HepG2 (cell line): ENCODE results near the gene MOBP. TPM values are rescaled to one million over a fixed set of nuclear protein-coding genes. Genes with fewer than 3 reads are reported as not detected.

ENCODE experiments used
- ATAC-seq: fragments of 200-7000 bp; cut with Tn5 transposase; 3 replicates; pipeline ENCODE4 v1.9.1; 2020; ENCODE audit warnings: mild to moderate bottlenecking, moderate library complexity
- BruUV-seq: library from RNA; stranded (reverse); fragments of 400-500 nt; replicated peaks from 2 replicates; lab custom pipeline; 2021; lab: Mats Ljungman, UMichigan
- CTCF ChIA-PET: fragments of 300-600 bp; formaldehyde crosslinking; extraction: SDS; loops from one replicate; lab custom pipeline; 2021; ENCODE audit warnings: low total read pairs, inconsistent platforms, low intra/inter-chr PET ratio; lab: Yijun Ruan, JAX
- POLR2A ChIA-PET: fragments of 350-600 bp; sonication (Branson Sonifier 250); formaldehyde crosslinking; loops from one replicate; lab custom pipeline; 2020; ENCODE audit warnings: antibody characterized with exemption, inconsistent platforms; lab: Yijun Ruan, JAX
- DNase-seq: peaks from one replicate; pipeline ENCODE4 v3.0.0-alpha.2; 2015; ENCODE audit warnings: low spot score
- FAIRE-seq: peaks from 3 replicates; lab custom pipeline; 2011; peaks lifted over from hg19 to GRCh38; lab: Jason Lieb, UNC
- H2AFZ ChIP-seq: one replicate; pipeline ENCODE4 v1.6.1; 2011; ENCODE audit warnings: low read length, inconsistent platforms
- H3K27ac ChIP-seq: fragments of 300-600 bp; 3 replicates; pipeline ENCODE4 v1.8.0; 2011; ENCODE audit warnings: mixed run types, mild to moderate bottlenecking, mixed read lengths, low read length, inconsistent platforms; ENCODE audit not compliant: insufficient read depth; ENCODE audit errors: extremely low read length
- H3K27me3 ChIP-seq, 2 experiments: fragments of 200-600 bp in 1 of 2; 2 replicates in 1 of 2; 3 replicates in 1 of 2; pipeline versions ENCODE4 v1.6.0 to v1.8.0; 2011; ENCODE audit warnings: low read length in 2 of 2, mild to moderate bottlenecking in 2 of 2, moderate library complexity in 2 of 2, inconsistent platforms in 1 of 2; ENCODE audit not compliant: insufficient read depth in 2 of 2, control insufficient read depth in 1 of 2
- H3K36me3 ChIP-seq, 2 experiments: fragments of 200-600 bp in 1 of 2; replicated peaks in 1 of 2; 2 replicates in 1 of 2; 3 replicates in 1 of 2; pipeline versions ENCODE4 v1.5.1 to v1.8.0; 2011; ENCODE audit warnings: low read length in 2 of 2, inconsistent platforms in 1 of 2; ENCODE audit not compliant: insufficient read depth in 2 of 2, control insufficient read depth in 1 of 2
- H3K4me1 ChIP-seq: 2 replicates; pipeline ENCODE4 v1.5.1; 2012; ENCODE audit warnings: low read length, inconsistent platforms; ENCODE audit not compliant: insufficient read depth
- H3K4me2 ChIP-seq: 2 replicates; pipeline ENCODE4 v1.6.0; 2011; ENCODE audit warnings: low read depth, low read length, inconsistent platforms
- H3K4me3 ChIP-seq, 3 experiments: fragments of 200-600 bp in 1 of 3; sonication (generic), shearing (Covaris generic) in 1 of 3; replicated peaks in 1 of 3; 2 replicates each; pipeline ENCODE4 v1.5.1; 2011 to 2016; ENCODE audit warnings: low read length in 3 of 3, inconsistent platforms in 2 of 3, low read depth in 2 of 3, mild to moderate bottlenecking in 2 of 3, control low read depth in 1 of 3, mixed read lengths in 1 of 3; ENCODE audit not compliant: insufficient read depth in 1 of 3
- H3K79me2 ChIP-seq: one replicate; pipeline ENCODE4 v1.6.1; 2011; ENCODE audit warnings: low read length, inconsistent platforms; ENCODE audit not compliant: insufficient read depth
- H3K9ac ChIP-seq: 2 replicates; pipeline ENCODE4 v1.6.0; 2011; ENCODE audit warnings: mild to moderate bottlenecking, low read depth, low read length, inconsistent platforms; ENCODE audit not compliant: insufficient read depth
- H3K9me3 ChIP-seq: 2 replicates; pipeline ENCODE4 v1.5.1; 2012; ENCODE audit warnings: mild to moderate bottlenecking, low read length
- H4K20me1 ChIP-seq: 2 replicates; pipeline ENCODE4 v1.6.0; 2011; ENCODE audit warnings: inconsistent platforms, mild to moderate bottlenecking, low read length, moderate library complexity; ENCODE audit not compliant: insufficient read depth
- CEBPZ ChIP-seq: IDR thresholded peaks from 2 replicates; pipeline ENCODE4 v1.6.1; 2012; ENCODE audit warnings: low read length, improper control_type of control experiment
- EZH2 ChIP-seq: conservative IDR thresholded peaks from 2 replicates; pipeline ENCODE4 v1.6.1; 2012; ENCODE audit warnings: mild to moderate bottlenecking, low read depth, low read length, moderate library complexity
- SIX4 ChIP-seq: sonication (generic); formaldehyde crosslinking; IDR thresholded peaks from 2 replicates; pipeline ENCODE4 v1.4.0; 2020; ENCODE audit warnings: missing genetic modification reagents
- TCF7 ChIP-seq: sonication (generic); IDR thresholded peaks from 2 replicates; pipeline ENCODE4 v1.6.1; 2016; ENCODE audit warnings: antibody characterized with exemption, low read depth
- TRAFD1 ChIP-seq: sonication (generic); formaldehyde crosslinking; IDR thresholded peaks from 2 replicates; pipeline ENCODE4 v1.5.1; 2020; ENCODE audit warnings: missing genetic modification reagents, mild to moderate bottlenecking, borderline replicate concordance
- ZBTB49 ChIP-seq: sonication (generic); formaldehyde crosslinking; IDR thresholded peaks from 2 replicates; pipeline ENCODE4 v1.4.0; 2020; ENCODE audit warnings: missing genetic modification reagents, borderline replicate concordance
- ZNF674 ChIP-seq: sonication (generic); formaldehyde crosslinking; IDR thresholded peaks from 2 replicates; pipeline ENCODE4 v1.5.0; 2020; ENCODE audit warnings: low read depth, mild to moderate bottlenecking, missing genetic modification reagents
- WGBS: methylation state at CpG from one replicate; pipeline ENCODE4 v1.1.6; 2017; ENCODE audit warnings: low lambda C conversion rate; 5-methylcytosine and 5-hydroxymethylcytosine counted together
- in situ Hi-C: cut with HindIII; loops from 2 replicates; pipeline ENCODE4 v1.10.0; 2017; ENCODE audit warnings: low pct_unique_long_range_greater_than_20kb; ENCODE audit not compliant: extremely low pct_ligation_motif_present
- intact Hi-C: fragments of 100-400 bp; cut with micrococcal nuclease; formaldehyde crosslinking; loops from one replicate; pipeline ENCODE4 v1.10.0; 2022; ENCODE audit not compliant: unreplicated experiment
- polyA plus RNA-seq, 8 experiments: library from polyadenylated mRNA; depleted of rRNA in 3 of 8; stranded (reverse) in 7 of 8; unstranded in 1 of 8; fragments of >200 nt; fragmentation: Illumina TruSeq in 4 of 8; extraction: Trizol in 4 of 8; gene quantifications; 2 replicates each; pipeline versions ENCODE4 v1.2.1 to v1.2.3, GENCODE V29; 2011 to 2016; ENCODE audit warnings: low read depth in 4 of 8, missing spikeins in 1 of 8, mixed read lengths in 1 of 8; ENCODE audit not compliant: insufficient read depth in 1 of 8
- total RNA-seq, 5 experiments: library from RNA; depleted of rRNA; stranded (reverse); fragments of >200 nt; fragmentation: Illumina TruSeq; extraction: Trizol; gene quantifications; 2 replicates each; pipeline ENCODE4 v1.2.3, GENCODE V29; 2016; ENCODE audit warnings: low read depth in 1 of 5
- TF ChIP-seq, protein P1 (sequence below): sonication (generic); formaldehyde crosslinking; IDR thresholded peaks from 2 replicates; pipeline ENCODE4 v1.4.0; 2020; ENCODE audit warnings: mild to moderate bottlenecking, missing genetic modification reagents

MOBP gene
- total and polyA plus RNA-seq, 2 of the 13 experiments (the other 11 are each of a cell fraction or from before 2014, with no cell fraction given): not detected

- Histone ChIP-seq H3K79me2 (no peaks in the 10 kb centered on the region), H3K4me1 (no peaks in the 10 kb centered on the region), H3K4me2 (no peak overlapping the region), H3K27me3 (no peaks in the 10 kb centered on the region; a peak in 1 of 5 replicates), H4K20me1 (no peaks in the 10 kb centered on the region), H3K9ac (no peak overlapping the region), H3K27ac (no peak overlapping the region), H3K9me3 (no peaks in the 10 kb centered on the region), H2AFZ (no peak overlapping the region), H3K4me3 (no peak overlapping the region), H3K36me3 (no peaks in the 10 kb centered on the region)
- intact Hi-C loops: no loop called here
- in situ Hi-C loops: no loop called here
- DNase-seq (no peak), ATAC-seq (no peak), FAIRE-seq (no peak)
- BruUV-seq: no TSS peak
- ChIA-PET POLR2A (no interaction called here), CTCF (no interaction called here)
- 0% methylated on average over 1 of the region's 1 CpG for WGBS
- no peak for TF ChIP-seq TCF7
- no peak for TF ChIP-seq ZBTB49 (CRISPR knock-in tag)
- TF ChIP-seq EZH2: no peak
- TF ChIP-seq SIX4 (CRISPR knock-in tag): no peak
- TF ChIP-seq TRAFD1 (CRISPR knock-in tag): no peak
- TF ChIP-seq, protein P1, sequence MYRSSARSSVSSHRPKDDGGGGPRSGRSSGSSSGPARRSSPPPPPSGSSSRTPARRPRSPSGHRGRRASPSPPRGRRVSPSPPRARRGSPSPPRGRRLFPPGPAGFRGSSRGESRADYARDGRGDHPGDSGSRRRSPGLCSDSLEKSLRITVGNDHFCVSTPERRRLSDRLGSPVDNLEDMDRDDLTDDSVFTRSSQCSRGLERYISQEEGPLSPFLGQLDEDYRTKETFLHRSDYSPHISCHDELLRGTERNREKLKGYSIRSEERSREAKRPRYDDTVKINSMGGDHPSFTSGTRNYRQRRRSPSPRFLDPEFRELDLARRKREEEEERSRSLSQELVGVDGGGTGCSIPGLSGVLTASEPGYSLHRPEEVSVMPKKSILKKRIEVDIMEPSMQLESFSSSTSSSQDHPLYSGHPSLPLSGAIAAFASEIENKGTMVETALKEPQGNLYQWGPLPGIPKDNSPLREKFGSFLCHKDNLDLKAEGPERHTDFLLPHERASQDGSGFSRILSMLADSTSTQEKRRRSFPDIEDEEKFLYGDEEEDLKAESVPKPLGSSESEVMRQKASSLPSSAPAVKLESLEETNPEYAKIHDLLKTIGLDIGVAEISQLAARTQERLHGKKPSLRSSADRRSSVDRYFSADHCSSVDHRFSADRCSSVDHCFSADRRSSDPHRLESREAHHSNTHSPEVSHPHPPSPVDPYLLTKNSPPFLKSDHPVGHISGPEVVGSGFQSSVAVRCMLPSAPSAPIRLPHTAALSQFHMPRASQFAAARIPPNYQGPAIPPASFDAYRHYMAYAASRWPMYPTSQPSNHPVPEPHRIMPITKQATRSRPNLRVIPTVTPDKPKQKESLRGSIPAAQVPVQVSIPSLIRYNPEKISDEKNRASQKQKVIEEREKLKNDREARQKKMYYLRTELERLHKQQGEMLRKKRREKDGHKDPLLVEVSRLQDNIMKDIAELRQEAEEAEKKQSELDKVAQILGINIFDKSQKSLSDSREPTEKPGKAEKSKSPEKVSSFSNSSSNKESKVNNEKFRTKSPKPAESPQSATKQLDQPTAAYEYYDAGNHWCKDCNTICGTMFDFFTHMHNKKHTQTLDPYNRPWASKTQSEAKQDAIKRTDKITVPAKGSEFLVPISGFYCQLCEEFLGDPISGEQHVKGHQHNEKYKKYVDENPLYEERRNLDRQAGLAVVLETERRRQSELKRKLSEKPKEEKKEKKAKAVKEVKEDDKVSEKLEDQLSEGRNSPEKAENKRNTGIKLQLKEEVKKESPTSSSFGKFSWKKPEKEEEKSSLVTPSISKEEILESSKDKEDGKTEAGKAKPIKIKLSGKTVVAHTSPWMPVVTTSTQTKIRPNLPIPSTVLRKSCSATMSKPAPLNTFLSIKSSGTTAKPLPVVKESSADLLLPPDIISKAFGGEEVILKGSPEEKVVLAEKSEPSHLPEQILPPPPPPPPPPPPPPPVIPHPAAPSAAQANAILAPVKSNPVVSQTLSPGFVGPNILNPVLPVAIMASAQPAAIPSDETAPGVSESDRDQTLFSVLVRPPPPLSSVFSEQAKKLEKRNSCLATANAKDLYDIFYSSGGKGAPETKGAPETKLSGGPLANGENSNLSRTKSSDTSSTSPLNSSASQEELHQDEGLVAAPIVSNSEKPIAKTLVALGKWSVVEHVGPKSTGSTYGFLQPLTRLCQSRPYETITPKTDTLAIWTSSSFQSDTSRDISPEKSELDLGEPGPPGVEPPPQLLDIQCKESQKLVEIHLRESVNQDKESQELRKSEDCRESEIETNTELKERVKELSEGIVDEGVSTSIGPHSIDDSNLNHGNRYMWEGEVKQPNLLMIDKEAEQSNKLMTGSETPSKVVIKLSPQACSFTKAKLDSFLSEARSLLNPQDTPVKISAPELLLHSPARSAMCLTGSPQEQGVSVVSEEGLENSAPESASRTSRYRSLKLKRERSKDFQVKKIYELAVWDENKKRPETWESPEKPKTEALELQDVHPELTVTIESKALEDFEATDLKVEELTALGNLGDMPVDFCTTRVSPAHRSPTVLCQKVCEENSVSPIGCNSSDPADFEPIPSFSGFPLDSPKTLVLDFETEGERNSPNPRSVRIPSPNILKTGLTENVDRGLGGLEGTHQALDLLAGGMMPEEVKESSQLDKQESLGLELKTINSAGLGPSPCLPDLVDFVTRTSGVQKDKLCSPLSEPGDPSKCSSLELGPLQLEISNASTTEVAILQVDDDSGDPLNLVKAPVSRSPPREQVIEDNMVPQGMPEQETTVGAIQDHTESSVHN: no peak
- TF ChIP-seq CEBPZ: no peak
- TF ChIP-seq ZNF674 (CRISPR knock-in tag): no peak
Measured at GRCh38 chr3:39423436-39423970, 44.0 kb upstream of the MOBP start.
